GM15510 (cell line): Measurements from ENCODE around the gene KHNYN.

Source experiments
- POLR2A ChIP-seq: IDR thresholded peaks from 3 replicates; pipeline ENCODE4 v1.6.1; 2011; ENCODE audit warnings: borderline replicate concordance; ENCODE audit not compliant: insufficient read length; ENCODE audit errors: extremely low read depth

Gene KHNYN

GRCh38 chr14:24411443-24412389 is 18.0 kb upstream of the KHNYN start:
- no peak for TF ChIP-seq POLR2A

- TF ChIP-seq POLR2A: no peak
Measured at GRCh38 chr14:24414077-24414476, 15.7 kb upstream of the KHNYN start.

- no peak for TF ChIP-seq POLR2A
Measured at GRCh38 chr14:24414732-24415420, 14.9 kb upstream of the KHNYN start.

- TF ChIP-seq POLR2A: no peak
Measured at GRCh38 chr14:24415421-24416253, 14.1 kb upstream of the KHNYN start.

DNA sequence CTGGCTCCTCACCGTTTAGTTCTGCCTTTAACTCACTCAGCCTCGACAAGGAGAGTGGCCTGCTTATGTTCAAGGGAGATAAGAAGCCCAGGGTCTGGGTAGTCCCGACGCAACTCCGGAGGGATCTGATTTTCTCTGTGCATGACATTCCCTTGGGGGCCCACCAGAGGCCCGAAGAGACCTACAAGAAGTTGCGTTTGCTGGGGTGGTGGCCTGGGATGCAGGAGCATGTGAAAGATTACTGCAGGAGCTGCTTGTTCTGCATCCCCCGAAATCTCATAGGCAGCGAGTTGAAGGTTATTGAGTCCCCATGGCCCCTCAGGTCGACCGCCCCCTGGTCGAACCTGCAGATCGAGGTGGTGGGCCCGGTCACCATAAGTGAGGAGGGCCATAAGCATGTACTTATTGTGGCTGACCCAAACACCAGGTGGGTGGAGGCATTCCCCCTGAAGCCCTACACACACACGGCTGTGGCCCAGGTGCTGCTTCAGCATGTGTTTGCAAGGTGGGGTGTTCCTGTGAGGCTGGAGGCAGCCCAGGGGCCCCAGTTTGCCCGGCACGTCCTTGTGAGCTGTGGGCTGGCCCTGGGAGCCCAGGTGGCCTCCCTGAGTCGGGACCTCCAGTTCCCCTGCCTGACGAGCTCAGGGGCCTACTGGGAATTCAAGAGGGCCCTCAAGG is 13.4 kb upstream of the KHNYN start:
- no peak for TF ChIP-seq POLR2A

- TF ChIP-seq POLR2A: no peak
Measured at GRCh38 chr14:24416932-24417619, 12.7 kb upstream of the KHNYN start.

DNA sequence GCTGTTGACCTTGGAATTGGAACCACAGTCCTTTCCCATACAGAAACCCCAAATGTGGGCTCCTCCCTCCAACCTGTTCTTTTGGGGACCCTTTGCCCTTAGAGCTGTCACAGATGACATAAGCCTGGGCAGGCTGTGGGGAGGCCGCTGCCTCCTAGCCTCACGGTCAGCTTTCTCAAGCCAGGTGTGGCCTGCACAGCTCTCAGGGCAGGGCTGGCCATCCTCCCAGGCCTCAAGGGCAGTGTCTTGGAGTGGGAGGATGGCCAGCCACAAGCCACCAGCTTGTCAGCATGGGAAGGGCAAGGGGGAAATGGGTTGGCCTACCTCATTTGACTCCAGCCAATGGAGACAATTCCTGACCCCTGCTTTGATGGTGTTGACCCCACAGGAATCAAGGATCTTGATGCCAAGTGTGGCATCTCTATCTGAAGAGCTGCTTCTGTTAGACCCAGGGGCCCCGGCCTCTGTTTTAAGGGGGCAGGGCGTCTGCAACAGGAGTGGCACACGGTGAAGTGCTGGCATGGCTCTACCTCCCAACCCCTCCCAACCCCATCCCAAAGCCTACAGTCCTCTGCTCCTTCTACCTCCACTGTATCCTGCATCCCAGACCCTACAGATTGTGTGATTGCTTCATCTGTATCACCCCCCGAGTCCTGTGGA is 11.8 kb upstream of the KHNYN start:
- TF ChIP-seq POLR2A: no peak

DNA sequence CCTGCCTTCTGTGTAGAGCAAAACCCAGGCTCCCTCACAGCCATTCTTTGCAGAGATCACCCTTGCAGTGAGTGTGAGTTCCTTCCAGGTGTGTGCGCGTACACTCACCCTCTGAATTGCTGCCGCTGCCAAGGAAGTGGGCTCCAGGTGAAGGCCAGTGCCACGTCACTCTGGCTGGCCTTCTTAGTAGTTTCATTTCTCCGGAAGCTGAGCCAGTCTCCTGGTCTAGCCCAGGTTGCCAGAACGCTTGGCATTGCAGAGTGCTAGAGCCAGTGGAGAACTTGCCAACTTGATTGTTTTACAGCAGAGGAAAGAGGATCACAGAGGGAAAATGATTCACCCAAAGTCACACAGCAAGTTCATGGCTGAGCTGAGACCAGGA is 11.3 kb upstream of the KHNYN start:
- TF ChIP-seq POLR2A: no peak

DNA sequence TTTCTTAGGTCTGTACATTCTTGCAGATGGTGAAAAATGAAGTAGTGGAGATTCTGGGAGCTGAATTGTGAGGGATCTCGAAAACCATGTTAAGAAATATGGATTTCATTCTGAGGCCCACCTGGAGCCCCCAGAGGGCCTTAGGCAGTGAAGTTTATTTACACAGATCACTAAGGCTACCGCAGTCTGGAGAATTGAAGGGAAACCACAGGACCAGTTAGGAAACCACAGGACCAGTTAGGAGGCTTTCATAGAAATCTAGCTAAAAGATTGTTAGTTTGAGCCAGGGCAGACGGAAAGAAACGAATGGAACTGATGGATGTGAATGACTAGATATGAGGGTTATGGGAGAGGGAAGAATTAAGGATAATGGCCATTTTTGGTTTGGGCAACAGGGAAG is 7.5 kb upstream of the KHNYN start:
- no peak for TF ChIP-seq POLR2A

DNA sequence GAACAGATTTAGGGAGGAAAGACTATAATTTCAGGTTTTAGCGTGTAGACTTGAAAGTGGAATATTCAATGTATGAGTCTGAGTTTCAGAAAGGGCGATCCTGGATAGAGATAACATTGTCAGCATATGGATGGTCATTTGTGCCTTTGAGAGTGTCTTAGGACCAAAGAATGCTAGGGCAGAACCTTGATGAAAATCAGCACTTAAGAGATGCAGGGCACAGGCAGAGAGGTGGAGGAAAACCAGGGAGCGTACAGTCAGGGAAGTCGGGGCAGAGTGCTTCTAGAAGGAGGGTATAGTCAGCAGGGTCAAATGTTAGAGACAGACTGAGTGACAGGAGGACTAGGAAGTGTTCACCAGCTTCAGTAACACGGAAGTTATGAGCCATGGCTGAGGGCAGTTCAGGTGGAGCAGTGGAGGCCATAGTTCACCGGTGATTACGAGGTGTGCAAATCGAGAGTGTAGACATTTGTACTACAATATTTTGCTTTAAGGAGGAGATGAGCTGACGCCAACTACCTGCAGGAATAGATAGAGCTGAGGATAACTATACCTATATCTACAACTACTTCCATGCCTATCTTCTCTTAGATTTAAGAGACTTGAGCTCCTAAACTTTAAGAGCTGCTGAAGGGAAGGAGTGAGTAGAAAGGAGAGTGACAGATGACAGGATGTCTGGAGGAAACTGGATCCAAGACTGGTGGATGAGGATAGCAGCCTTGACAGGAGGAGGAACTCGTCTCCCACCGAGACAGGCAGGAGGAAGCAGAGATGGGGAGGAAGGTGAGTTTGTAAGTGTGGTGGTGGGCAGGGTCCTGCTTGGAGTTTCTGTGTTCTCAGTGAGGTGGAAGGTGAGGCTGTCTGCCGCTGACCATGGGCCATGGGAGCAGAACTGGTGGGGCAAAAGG is 6.8 kb upstream of the KHNYN start:
- no peak for TF ChIP-seq POLR2A

GRCh38 chr14:24425704-24426103 is 4.0 kb upstream of the KHNYN start:
- no peak for TF ChIP-seq POLR2A

DNA sequence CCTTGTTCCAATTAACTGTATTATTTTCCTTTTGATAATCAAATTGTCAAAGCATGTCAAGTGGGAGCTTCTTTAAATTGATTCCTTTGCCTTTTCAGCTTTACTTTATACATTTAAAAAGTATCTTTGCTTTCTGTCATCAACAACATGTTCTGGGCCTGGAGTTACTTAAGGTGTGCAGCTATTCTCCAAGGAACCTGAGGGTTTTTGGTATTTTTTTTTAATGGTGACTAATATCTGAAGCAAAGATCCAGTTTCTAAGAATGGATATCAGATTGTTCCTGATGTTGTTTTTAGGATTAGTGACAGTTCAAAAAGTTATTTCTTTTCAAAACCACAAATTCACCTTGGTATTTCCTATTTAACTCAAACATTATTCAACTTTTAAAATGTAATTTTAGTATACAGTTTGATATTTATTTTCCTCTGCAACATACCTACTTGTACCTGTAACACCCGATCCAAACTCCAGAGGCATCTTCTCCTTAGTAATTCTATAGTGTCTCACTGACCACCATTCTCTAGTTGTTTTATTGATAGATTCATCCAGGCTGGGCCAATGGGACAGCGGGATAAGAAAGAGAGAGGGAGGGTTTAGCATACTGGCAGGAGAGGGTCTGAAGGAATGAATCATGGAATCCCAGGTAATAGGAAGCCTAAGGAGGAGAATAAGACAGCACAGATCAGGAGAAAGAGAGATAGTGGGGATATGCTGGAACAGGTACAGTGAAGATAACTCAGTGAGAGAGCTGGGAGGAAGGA is 3.4 kb upstream of the KHNYN start:
- TF ChIP-seq POLR2A: no peak
